Esophagus squamous epithelium (tissue), 5 donors: ENCODE results near the gene ZC3H7B. TPM values are rescaled to one million over a fixed set of nuclear protein-coding genes. Genes with fewer than 3 reads are reported as not detected.
"Not testable (repeated sequence)": the region's sequence is repeated elsewhere in the genome, so short reads cannot be mapped to it uniquely, and the experiment has no call there.

Source experiments
- DNase-seq: peaks from one replicate; lab custom pipeline; 2025; lab: John Stamatoyannopoulos, UW
- H3K27ac ChIP-seq, 4 donors: fragments of 200-600 bp; sonication (generic); one replicate each; pipeline ENCODE4 v1.5.1; 2016 to 2019; ENCODE audit warnings: mild to moderate bottlenecking in 1 of 4
- H3K27me3 ChIP-seq, 4 donors: fragments of 200-600 bp; sonication (generic); 1 replicate in 3 of 4; 2 replicates in 1 of 4; pipeline versions ENCODE4 v1.5.1 to v1.6.0; 2017 to 2021; ENCODE audit warnings: antibody characterized with exemption in 1 of 4
- H3K36me3 ChIP-seq, 3 donors: fragments of 200-600 bp; sonication (generic); one replicate each; pipeline ENCODE4 v1.5.1; 2016 to 2019
- H3K4me1 ChIP-seq, 3 donors: fragments of 200-600 bp; sonication (generic); one replicate each; pipeline ENCODE4 v1.5.1; 2017 to 2019
- H3K4me3 ChIP-seq, 4 donors: fragments of 200-600 bp; sonication (generic); 1 replicate in 3 of 4; 2 replicates in 1 of 4; pipeline ENCODE4 v1.5.1; 2016 to 2019; ENCODE audit warnings: mild to moderate bottlenecking in 2 of 4, moderate library complexity in 1 of 4
- H3K9me3 ChIP-seq, 3 donors: fragments of 200-600 bp; sonication (generic); one replicate each; pipeline ENCODE4 v1.5.1; 2016 to 2019
- POLR2A ChIP-seq, 4 donors: fragments of 450-650 bp; IDR thresholded peaks; one replicate each; pipeline ENCODE4 v1.6.1; 2017; ENCODE audit warnings: antibody characterized with exemption in 4 of 4, mild to moderate bottlenecking in 4 of 4, moderate library complexity in 3 of 4
- WGBS, 2 donors: methylation state at CpG; one replicate each; pipeline ENCODE4 v1.1.5; 2018; 5-methylcytosine and 5-hydroxymethylcytosine counted together
- intact Hi-C: fragments of 100-400 bp; cut with DNase I; formaldehyde crosslinking; loops from one replicate; pipeline ENCODE4 v1.15.0; 2022
- total RNA-seq, 4 donors: library from RNA; depleted of rRNA; stranded (reverse); fragments of >200 nt; gene quantifications; one replicate each; pipeline ENCODE4 v1.1.0, GENCODE V29; 2016
- TF ChIP-seq, protein P1 (sequence below), 6 experiments: fragments of 450-650 bp in 4 of 6; fragments of 200-600 bp in 2 of 6; sonication (generic) in 2 of 6; IDR thresholded peaks; one replicate each; pipeline ENCODE4 v1.5.1; 2016 to 2019; ENCODE audit warnings: antibody characterized with exemption in 6 of 6, mild to moderate bottlenecking in 4 of 6, moderate library complexity in 4 of 6
- donor health status: DM: yes; HTN: yes; CAD: no.

Gene ZC3H7B
- total RNA-seq, 4 donors from 2014 or later: 18.7 to 36.8 (median 20.9) TPM

DNA sequence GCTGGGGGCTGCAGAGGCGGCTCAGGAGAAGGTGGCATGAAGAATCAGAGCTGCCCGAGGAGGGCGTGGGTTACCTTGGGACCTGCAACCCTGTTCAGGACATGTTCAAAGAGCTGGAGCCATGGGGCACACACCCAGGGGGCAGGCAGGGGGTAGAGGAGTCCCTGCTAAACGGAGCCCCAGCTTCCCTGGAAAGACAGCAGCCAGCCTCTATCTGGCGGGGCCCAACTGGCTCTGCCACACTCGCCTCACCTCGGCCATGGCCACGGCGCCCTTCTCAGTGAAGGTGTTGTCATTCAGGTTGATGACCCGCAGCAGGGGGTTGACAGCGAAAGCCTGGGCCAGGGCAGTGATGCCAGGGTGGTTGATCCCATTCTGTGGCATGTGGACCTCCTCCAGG lies 43.6 kb upstream of the ZC3H7B start:
- H3K27me3 ChIP-seq: no peaks in the 10 kb centered on the region
- no peak for TF ChIP-seq POLR2A (IDR thresholded peaks at IDR 0.05)
- H3K36me3 ChIP-seq: peaks cover 50 to 100% (median 73%) of the 10 kb centered on the region in 3 donors
- no peak for DNase-seq
- H3K9me3 ChIP-seq: no peaks in the 10 kb centered on the region
- intact Hi-C loops: no loop called here
- 88 to 97% methylated on average over 5 to 9 of the region's 11 CpGs for WGBS, 2 donors
- no peak overlapping the region for H3K27ac ChIP-seq
- peaks cover 0 to 13% (median 0%) of the 10 kb centered on the region in 3 donors for H3K4me1 ChIP-seq
- no peak overlapping the region for H3K4me3 ChIP-seq

DNA sequence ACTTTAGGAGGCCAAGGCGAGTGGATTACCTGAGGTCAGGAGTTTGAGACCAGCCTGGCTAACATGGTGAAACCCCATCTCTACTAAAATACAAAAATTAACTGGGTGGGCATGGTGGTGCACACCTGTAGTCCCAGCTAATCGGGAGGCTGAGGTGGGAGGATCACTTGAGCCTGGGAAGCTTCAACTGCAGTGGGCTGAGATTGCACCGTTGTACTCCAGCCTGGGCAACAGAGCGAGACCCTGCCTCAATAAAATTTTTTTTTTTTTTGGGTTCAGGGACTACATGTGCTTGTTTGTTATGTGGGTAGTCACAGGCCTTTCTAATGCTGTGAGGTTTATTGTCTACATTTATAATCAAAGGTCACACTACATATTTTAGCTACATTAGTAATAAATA lies 41.6 kb upstream of the ZC3H7B start:
- DNase-seq, H3K27me3 ChIP-seq, H3K27ac ChIP-seq, H3K9me3 ChIP-seq, intact Hi-C loops, H3K4me3 ChIP-seq: not testable (repeated sequence)
- Histone ChIP-seq H3K36me3 (peaks cover 50 to 100% (median 77%) of the 10 kb centered on the region in 3 donors), H3K4me1 (peaks cover 0 to 13% (median 0%) of the 10 kb centered on the region in 3 donors)
- 98% methylated on average over 4 of the region's 4 CpGs for WGBS, 2 donors

DNA sequence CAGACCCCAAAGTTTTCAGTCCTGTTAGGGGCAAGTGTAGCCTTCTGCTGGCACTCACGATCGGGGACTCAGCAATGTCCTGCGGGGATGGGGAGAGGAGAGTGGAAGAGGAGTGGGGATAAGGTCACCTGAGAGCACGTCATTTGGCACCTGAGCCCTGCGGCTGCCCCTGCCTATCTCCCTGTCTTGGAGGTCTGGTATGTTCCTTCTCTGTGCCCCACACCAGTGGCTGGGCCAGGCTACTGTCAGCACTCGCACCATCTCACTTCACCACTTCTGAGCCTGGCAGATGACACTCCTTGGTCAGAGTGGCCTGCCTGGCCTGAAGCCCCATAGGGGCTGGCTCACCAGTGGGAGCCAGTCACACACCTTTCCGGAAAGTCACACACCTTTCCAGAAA lies 40.5 kb upstream of the ZC3H7B start:
- Histone ChIP-seq H3K36me3 (peaks cover 56 to 100% (median 75%) of the 10 kb centered on the region in 3 donors), H3K4me1 (peaks cover 0 to 13% (median 0%) of the 10 kb centered on the region in 3 donors), H3K27ac (no peak overlapping the region), H3K4me3 (no peak overlapping the region), H3K9me3 (no peaks in the 10 kb centered on the region), H3K27me3 (no peaks in the 10 kb centered on the region)
- intact Hi-C loops: no loop called here
- TF ChIP-seq, protein P1, sequence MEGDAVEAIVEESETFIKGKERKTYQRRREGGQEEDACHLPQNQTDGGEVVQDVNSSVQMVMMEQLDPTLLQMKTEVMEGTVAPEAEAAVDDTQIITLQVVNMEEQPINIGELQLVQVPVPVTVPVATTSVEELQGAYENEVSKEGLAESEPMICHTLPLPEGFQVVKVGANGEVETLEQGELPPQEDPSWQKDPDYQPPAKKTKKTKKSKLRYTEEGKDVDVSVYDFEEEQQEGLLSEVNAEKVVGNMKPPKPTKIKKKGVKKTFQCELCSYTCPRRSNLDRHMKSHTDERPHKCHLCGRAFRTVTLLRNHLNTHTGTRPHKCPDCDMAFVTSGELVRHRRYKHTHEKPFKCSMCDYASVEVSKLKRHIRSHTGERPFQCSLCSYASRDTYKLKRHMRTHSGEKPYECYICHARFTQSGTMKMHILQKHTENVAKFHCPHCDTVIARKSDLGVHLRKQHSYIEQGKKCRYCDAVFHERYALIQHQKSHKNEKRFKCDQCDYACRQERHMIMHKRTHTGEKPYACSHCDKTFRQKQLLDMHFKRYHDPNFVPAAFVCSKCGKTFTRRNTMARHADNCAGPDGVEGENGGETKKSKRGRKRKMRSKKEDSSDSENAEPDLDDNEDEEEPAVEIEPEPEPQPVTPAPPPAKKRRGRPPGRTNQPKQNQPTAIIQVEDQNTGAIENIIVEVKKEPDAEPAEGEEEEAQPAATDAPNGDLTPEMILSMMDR (IDR thresholded peaks at IDR 0.05): no peak
- TF ChIP-seq POLR2A (IDR thresholded peaks at IDR 0.05): no peak
- DNase-seq: no peak
- WGBS, 2 donors: 90 to 99% methylated on average over 6 to 7 of the region's 7 CpGs

DNA sequence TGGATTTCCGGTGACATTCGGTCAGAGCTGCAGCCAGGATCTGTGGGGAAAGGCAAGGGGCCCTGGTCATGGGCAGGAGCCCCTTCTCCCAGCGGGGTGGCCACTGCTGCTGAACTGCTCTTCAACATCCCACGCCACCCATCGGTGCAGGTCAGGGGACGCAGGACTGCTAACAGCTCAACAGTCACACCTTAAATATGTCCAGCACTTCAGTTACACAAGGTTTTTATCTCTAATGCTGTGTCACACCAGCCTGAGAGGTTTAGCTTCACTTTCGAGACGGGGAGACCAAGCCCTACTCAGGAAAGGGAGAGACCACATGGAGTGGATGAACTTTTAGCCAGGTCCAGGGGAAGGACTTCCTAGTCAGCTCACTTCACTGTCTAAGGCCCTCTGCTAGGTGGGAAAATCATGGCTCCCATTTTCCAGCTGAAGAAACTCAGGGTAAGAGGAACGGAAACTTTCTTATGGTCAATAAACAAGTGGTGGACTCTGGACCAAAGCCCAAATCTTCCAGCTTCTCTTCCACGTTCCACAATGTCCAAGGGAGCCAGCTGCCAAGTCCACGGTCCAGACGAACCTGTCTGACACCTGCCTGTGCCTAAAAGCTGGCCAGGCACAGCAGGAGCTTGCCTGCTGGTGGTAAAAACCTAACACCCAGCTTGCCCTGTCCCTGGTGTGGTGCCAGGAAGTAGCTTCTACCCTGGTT lies 39.6 kb upstream of the ZC3H7B start:
- peaks cover 0 to 6% (median 0%) of the 10 kb centered on the region in 3 donors for H3K4me1 ChIP-seq
- DNase-seq: no peak
- H3K9me3 ChIP-seq: no peaks in the 10 kb centered on the region
- 85 to 89% methylated on average over 3 to 6 of the region's 12 CpGs for WGBS, 2 donors
- H3K4me3 ChIP-seq: no peak overlapping the region
- H3K36me3 ChIP-seq: peaks cover 53 to 100% (median 73%) of the 10 kb centered on the region in 3 donors
- no peak overlapping the region for H3K27ac ChIP-seq
- intact Hi-C loops: no loop called here
- no peaks in the 10 kb centered on the region for H3K27me3 ChIP-seq
- no peak for TF ChIP-seq POLR2A (IDR thresholded peaks at IDR 0.05)
- TF ChIP-seq, protein P1 (IDR thresholded peaks at IDR 0.05): no peak

DNA sequence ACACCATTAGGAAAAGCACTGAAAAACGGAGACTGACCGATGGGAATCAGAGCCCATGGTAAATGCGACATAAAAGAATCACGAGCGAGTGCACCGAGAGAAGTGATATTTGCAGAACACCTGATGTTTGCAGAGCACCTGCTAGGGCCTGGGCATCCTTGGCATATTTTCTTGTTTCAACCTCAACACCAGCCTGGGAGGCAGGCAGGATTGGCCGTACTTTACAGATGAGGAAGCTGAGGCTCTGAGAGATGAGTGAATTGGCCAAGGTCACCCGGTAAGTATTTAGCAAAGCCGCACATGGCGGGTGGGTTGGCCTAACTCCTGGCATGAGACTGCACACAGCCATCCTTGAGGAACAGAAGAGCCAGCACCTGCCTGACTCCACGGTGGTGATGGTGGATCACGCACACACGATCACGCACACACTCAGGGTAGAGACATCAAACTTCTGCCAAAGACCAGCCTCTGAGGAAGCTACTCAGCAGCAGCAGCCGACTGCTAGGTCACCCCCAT lies 39.0 kb upstream of the ZC3H7B start:
- TF ChIP-seq, protein P1 (IDR thresholded peaks at IDR 0.05): no peak
- no peak for TF ChIP-seq POLR2A (IDR thresholded peaks at IDR 0.05)
- 91 to 97% methylated on average over 8 to 10 of the region's 15 CpGs for WGBS, 2 donors
- Histone ChIP-seq H3K36me3 (peaks cover 53 to 100% (median 68%) of the 10 kb centered on the region in 3 donors), H3K4me1 (peaks cover 0 to under 1% (median 0%) of the 10 kb centered on the region in 3 donors), H3K9me3 (no peaks in the 10 kb centered on the region), H3K27me3 (no peaks in the 10 kb centered on the region), H3K4me3 (no peak overlapping the region), H3K27ac (no peak overlapping the region)
- no peak for DNase-seq
- intact Hi-C loops: no loop called here

DNA sequence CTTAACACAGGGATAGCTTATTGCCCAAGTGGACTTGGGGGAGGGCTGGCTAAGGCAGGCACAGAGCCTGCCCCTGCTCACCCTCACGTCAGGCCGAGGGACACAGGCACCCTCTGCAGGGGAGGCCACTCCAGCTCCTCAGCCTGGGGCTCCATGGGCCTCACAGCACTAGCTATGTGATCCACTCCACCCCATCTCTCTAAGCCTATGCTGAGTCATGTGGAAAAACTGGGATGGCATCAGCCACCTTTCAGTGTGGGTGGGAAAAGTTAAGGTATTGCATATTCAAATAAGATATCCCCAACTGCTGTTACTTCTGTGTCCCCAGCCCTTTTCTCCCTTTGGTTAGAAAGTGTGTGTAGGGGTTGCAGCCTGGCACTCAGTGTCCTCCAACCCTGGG lies 37.6 kb upstream of the ZC3H7B start:
- Histone ChIP-seq H3K4me3 (no peak overlapping the region), H3K36me3 (peaks cover 64 to 100% (median 65%) of the 10 kb centered on the region in 3 donors), H3K27me3 (no peaks in the 10 kb centered on the region), H3K9me3 (no peaks in the 10 kb centered on the region), H3K4me1 (no peaks in the 10 kb centered on the region), H3K27ac (no peak overlapping the region)
- intact Hi-C loops: no loop called here
- TF ChIP-seq, protein P1 (IDR thresholded peaks at IDR 0.05): no peak
- no peak for TF ChIP-seq POLR2A (IDR thresholded peaks at IDR 0.05)
- DNase-seq: no peak
- WGBS, 2 donors: 100% methylated on average over 1 of the region's 2 CpGs; no CpG with 5 or more reads in 1 of the 2 donors
